Naive thymus-derived CD4-positive, alpha-beta T cell (primary cell): ENCODE results near the gene SLC4A5. TPM values are rescaled to one million over a fixed set of nuclear protein-coding genes. Genes with fewer than 3 reads are reported as not detected.

Experiments
- ATAC-seq: fragments of 150-1000 bp; cut with Tn5 transposase; 2 replicates; pipeline ENCODE4 v1.10.0; 2021; ENCODE audit warnings: mild to moderate bottlenecking, moderate library complexity
- CTCF ChIA-PET: fragments of 350-600 bp; sonication (Branson Sonifier 250); formaldehyde crosslinking; loops from one replicate; lab custom pipeline; 2021; ENCODE audit warnings: antibody characterized with exemption; lab: Charles Lee
- POLR2A ChIA-PET: fragments of 350-600 bp; sonication (Branson Sonifier 250); formaldehyde crosslinking; loops from one replicate; lab custom pipeline; 2021; ENCODE audit warnings: antibody characterized with exemption, inconsistent platforms; lab: Charles Lee
- DNase-seq, 9 donors: peaks; one replicate each; pipeline versions ENCODE4 v3.0.0 to v3.0.0-alpha.2; 2020 to 2022; ENCODE audit warnings: mixed read lengths in 1 of 9
- H3K27ac ChIP-seq: one replicate; pipeline ENCODE4 v1.7.0; 2013; ENCODE audit warnings: mild to moderate bottlenecking, low read depth, low read length, moderate library complexity
- H3K27me3 ChIP-seq, 2 donors: one replicate each; pipeline ENCODE4 v1.7.0; 2013; ENCODE audit warnings: low read length in 2 of 2, mild to moderate bottlenecking in 2 of 2, moderate library complexity in 2 of 2; ENCODE audit not compliant: control insufficient read depth in 2 of 2, insufficient read depth in 2 of 2
- H3K36me3 ChIP-seq, 3 experiments: 1 replicate in 2 of 3; 2 replicates in 1 of 3; pipeline ENCODE4 v1.7.0; 2013; ENCODE audit warnings: low read length in 3 of 3, mild to moderate bottlenecking in 3 of 3, moderate library complexity in 1 of 3; ENCODE audit not compliant: insufficient read depth in 3 of 3, control insufficient read depth in 2 of 3
- H3K4me1 ChIP-seq, 2 donors: one replicate each; pipeline ENCODE4 v1.7.0; 2013; ENCODE audit warnings: low read length in 2 of 2, mild to moderate bottlenecking in 2 of 2, moderate library complexity in 1 of 2; ENCODE audit not compliant: control insufficient read depth in 2 of 2, insufficient read depth in 2 of 2
- H3K4me3 ChIP-seq: 2 replicates; pipeline ENCODE4 v1.7.0; 2013; ENCODE audit warnings: mild to moderate bottlenecking, low read length
- H3K9me3 ChIP-seq, 3 experiments: 1 replicate in 2 of 3; 2 replicates in 1 of 3; pipeline ENCODE4 v1.7.0; 2013; ENCODE audit warnings: low read length in 3 of 3; ENCODE audit not compliant: control insufficient read depth in 2 of 3
- H3K27ac Mint-ChIP-seq, 9 donors: one replicate each; pipeline ENCODE4 v1.8.0; 2020 to 2022; ENCODE audit warnings: mixed read lengths in 9 of 9, mild to moderate bottlenecking in 8 of 9, moderate library complexity in 5 of 9, inconsistent platforms in 2 of 9
- H3K27me3 Mint-ChIP-seq, 5 donors: one replicate each; pipeline ENCODE4 v1.8.0; 2021 to 2022; ENCODE audit warnings: mixed read lengths in 5 of 5, mild to moderate bottlenecking in 1 of 5
- H3K36me3 Mint-ChIP-seq, 5 donors: one replicate each; pipeline ENCODE4 v1.8.0; 2020 to 2022; ENCODE audit warnings: mixed read lengths in 5 of 5, mild to moderate bottlenecking in 3 of 5, inconsistent platforms in 1 of 5
- H3K4me1 Mint-ChIP-seq, 7 donors: one replicate each; pipeline ENCODE4 v1.8.0; 2020 to 2022; ENCODE audit warnings: mixed read lengths in 7 of 7, mild to moderate bottlenecking in 3 of 7, inconsistent platforms in 1 of 7
- H3K4me3 Mint-ChIP-seq, 10 donors: one replicate each; pipeline ENCODE4 v1.8.0; 2020 to 2022; ENCODE audit warnings: mild to moderate bottlenecking in 10 of 10, mixed read lengths in 10 of 10, moderate library complexity in 6 of 10, inconsistent platforms in 2 of 10
- H3K9me3 Mint-ChIP-seq, 11 donors: one replicate each; pipeline ENCODE4 v1.8.0; 2020 to 2022; ENCODE audit warnings: mixed read lengths in 11 of 11, mild to moderate bottlenecking in 4 of 11, inconsistent platforms in 1 of 11, moderate library complexity in 1 of 11
- intact Hi-C, 2 donors: fragments of 100-400 bp; cut with micrococcal nuclease; formaldehyde crosslinking; loops; one replicate each; pipeline ENCODE4 v1.15.1; 2023
- polyA plus RNA-seq, 2 donors: library from polyadenylated mRNA; unstranded; fragments of 300-500 nt; fragmentation: Illumina TruSeq; gene quantifications; one replicate each; pipeline ENCODE4 v1.2.3, GENCODE V29; 2021
- total RNA-seq, 6 experiments: library from RNA in 5 of 6; stranded (reverse) in 5 of 6; gene quantifications; 1 replicate in 5 of 6; 2 replicates in 1 of 6; pipeline ENCODE4 v1.2.3 and lab custom pipeline; 2021 to 2026

Gene SLC4A5
- total and polyA plus RNA-seq, 7 experiments from 2014 or later = 0.59 to 20.8 (median 14.8) TPM

- Histone ChIP-seq H3K27ac (no peak overlapping the region), H3K9me3 (no peaks in the 10 kb centered on the region), H3K36me3 (peaks cover 0 to 15% (median 6%) of the 10 kb centered on the region in 3 experiments), H3K27me3 (no peaks in the 10 kb centered on the region), H3K4me1 (peaks cover 29 to 45% of the 10 kb centered on the region in 2 donors), H3K4me3 (no peak overlapping the region)
- Mint-ChIP-seq H3K9me3 (peaks cover 0 to 2% (median 0%) of the 10 kb centered on the region in 11 donors), H3K27me3 (no peaks in the 10 kb centered on the region), H3K4me3 (peak overlapping the region in 3 of 10 donors; percentile 13 to 90 (median 17)), H3K4me1 (peaks cover 35 to 86% (median 51%) of the 10 kb centered on the region in 7 donors), H3K27ac (peak overlapping the region in 7 of 9 donors; percentile 35 to 98 (median 94)), H3K36me3 (peaks cover 0 to 42% (median 6%) of the 10 kb centered on the region in 5 donors)
- no peak for ATAC-seq
- CTCF ChIA-PET = interaction anchor here (1.1 kb wide), 1 partner anchor 26 kb away, joined by 3 read pairs; the partner anchor contains the start of gene MOB1A
- no peak for DNase-seq
- POLR2A ChIA-PET = interaction anchor here (0.6 to 3.3 kb wide), 5 partner anchors 9 to 971 kb away, joined by 3 to 29 read pairs (median 3); partner anchors contain the start of genes MOB1A and PRADC1
- intact Hi-C loops = no loop called here
Observed at GRCh38 chr2:74204436-74204835, 138.8 kb downstream of the SLC4A5 start.

DNA sequence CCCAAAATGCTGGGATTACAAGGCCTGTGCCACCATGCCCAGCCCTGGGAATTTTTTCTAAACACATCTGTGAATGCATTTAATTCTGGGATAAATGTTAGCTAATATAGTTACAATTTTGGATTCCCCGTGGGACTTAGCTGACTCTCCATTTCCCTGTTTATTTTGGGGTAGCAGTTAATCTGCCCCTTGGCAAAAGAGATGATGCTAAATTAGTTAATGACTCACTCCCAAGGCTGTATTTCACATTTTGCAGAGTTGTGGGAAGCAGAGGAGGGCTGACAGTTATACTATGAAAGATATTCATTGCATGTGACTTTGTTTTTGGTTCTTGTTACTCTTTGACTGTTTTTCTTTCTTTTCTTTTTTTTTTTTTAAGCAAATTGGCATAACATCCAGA, 141.6 kb downstream of the SLC4A5 start:
- H3K4me3 Mint-ChIP-seq = peak overlapping the region in 2 of 10 donors; percentile 42 to 96
- H3K4me1 ChIP-seq = peaks cover 31 to 35% of the 10 kb centered on the region in 2 donors
- no peaks in the 10 kb centered on the region for H3K9me3 ChIP-seq

GRCh38 chr2:74201196-74201595, 142.0 kb downstream of the SLC4A5 start:
- CTCF ChIA-PET = interaction anchor here (0.5 to 0.7 kb wide), 3 partner anchors 23 to 377 kb away, joined by 3 to 4 read pairs (median 3); partner anchors contain the start of gene MOB1A
- no peaks in the 10 kb centered on the region for H3K27me3 ChIP-seq
- H3K4me3 ChIP-seq = no peak overlapping the region
- intact Hi-C loops = no loop called here
- DNase-seq (no peak), ATAC-seq (no peak)
- Mint-ChIP-seq H3K27me3 (no peaks in the 10 kb centered on the region), H3K36me3 (peaks cover 0 to 26% (median 0%) of the 10 kb centered on the region in 5 donors), H3K4me3 (peak overlapping the region in 4 of 10 donors; percentile 29 to 96 (median 65)), H3K4me1 (peaks cover 42 to 76% (median 53%) of the 10 kb centered on the region in 7 donors), H3K9me3 (peaks cover 0 to 2% (median 0%) of the 10 kb centered on the region in 11 donors), H3K27ac (peak overlapping the region in 4 of 9 donors; percentile 36 to 70 (median 56))
- no peaks in the 10 kb centered on the region for H3K36me3 ChIP-seq
- H3K9me3 ChIP-seq = no peaks in the 10 kb centered on the region
- peaks cover 27 to 31% of the 10 kb centered on the region in 2 donors for H3K4me1 ChIP-seq
- POLR2A ChIA-PET = interaction anchor here (0.6 to 6.0 kb wide), 2 partner anchors 9 to 22 kb away, joined by 4 to 60 read pairs; partner anchors contain the start of gene MOB1A
- H3K27ac ChIP-seq = no peak overlapping the region

More for the DNA sequence above, 141.6 kb downstream of the SLC4A5 start:
- Mint-ChIP-seq H3K9me3 (peaks cover 0 to 2% (median 0%) of the 10 kb centered on the region in 11 donors), H3K36me3 (peaks cover 0 to 29% (median 0%) of the 10 kb centered on the region in 5 donors), H3K4me1 (peaks cover 46 to 80% (median 56%) of the 10 kb centered on the region in 7 donors), H3K27me3 (no peaks in the 10 kb centered on the region), H3K27ac (peak overlapping the region in 3 of 9 donors; percentile 36 to 70 (median 41))
- ATAC-seq = no peak
- ChIA-PET POLR2A (interaction anchor here (1.0 to 6.0 kb wide), 3 partner anchors 10 to 282 kb away, joined by 3 to 60 read pairs (median 4); partner anchors contain the start of genes CCDC142, MOB1A and TTC31), CTCF (interaction anchor here (0.5 to 0.7 kb wide), 2 partner anchors 23 to 377 kb away, joined by 3 read pairs; partner anchors contain the start of gene MOB1A)
- no peak overlapping the region for H3K27ac ChIP-seq
- intact Hi-C loops = no loop called here
- H3K4me3 ChIP-seq = no peak overlapping the region
- no peak for DNase-seq
- no peaks in the 10 kb centered on the region for H3K36me3 ChIP-seq
- H3K27me3 ChIP-seq = no peaks in the 10 kb centered on the region

- H3K27me3 Mint-ChIP-seq = no peaks in the 10 kb centered on the region
- Histone ChIP-seq H3K4me1 (peaks cover 14 to 18% of the 10 kb centered on the region in 2 donors), H3K9me3 (no peaks in the 10 kb centered on the region), H3K27ac (peak overlapping the region; percentile 88), H3K36me3 (no peaks in the 10 kb centered on the region), H3K4me3 (peak overlapping the region; percentile 65), H3K27me3 (no peaks in the 10 kb centered on the region)
- peaks cover 0 to 21% (median 0%) of the 10 kb centered on the region in 5 donors for H3K36me3 Mint-ChIP-seq
- no peak for ATAC-seq
- peak overlapping the region; percentile 84 to 98 (median 97) for H3K27ac Mint-ChIP-seq
- H3K9me3 Mint-ChIP-seq = peaks cover 0 to 2% (median 0%) of the 10 kb centered on the region in 11 donors
- peaks cover 31 to 62% (median 40%) of the 10 kb centered on the region in 7 donors for H3K4me1 Mint-ChIP-seq
- intact Hi-C loops = loop anchor here (2.0 to 10.0 kb wide), 10 partner anchors 51 to 635 kb away; partner anchors contain the start of genes DGUOK (in 2 of the 2), AUP1 (in 1 of the 2), C2orf81 (in 1 of the 2) and DQX1 (in 1 of the 2)
- peak in 1 of 9 donors; percentile 52 for DNase-seq
- H3K4me3 Mint-ChIP-seq = peak overlapping the region; percentile 90 to 100 (median 96)
- ChIA-PET CTCF (interaction anchor here (0.7 to 3.0 kb wide), 3 partner anchors 11 to 80 kb away, joined by 4 to 24 read pairs (median 5); partner anchors contain the start of gene MOB1A), POLR2A (interaction anchor here (0.6 to 6.0 kb wide), 8 partner anchors 8 to 373 kb away, joined by 3 to 60 read pairs (median 4); partner anchors contain the start of gene MOB1A)
Observed at GRCh38 chr2:74199871-74200305, 143.3 kb downstream of the SLC4A5 start.

DNA sequence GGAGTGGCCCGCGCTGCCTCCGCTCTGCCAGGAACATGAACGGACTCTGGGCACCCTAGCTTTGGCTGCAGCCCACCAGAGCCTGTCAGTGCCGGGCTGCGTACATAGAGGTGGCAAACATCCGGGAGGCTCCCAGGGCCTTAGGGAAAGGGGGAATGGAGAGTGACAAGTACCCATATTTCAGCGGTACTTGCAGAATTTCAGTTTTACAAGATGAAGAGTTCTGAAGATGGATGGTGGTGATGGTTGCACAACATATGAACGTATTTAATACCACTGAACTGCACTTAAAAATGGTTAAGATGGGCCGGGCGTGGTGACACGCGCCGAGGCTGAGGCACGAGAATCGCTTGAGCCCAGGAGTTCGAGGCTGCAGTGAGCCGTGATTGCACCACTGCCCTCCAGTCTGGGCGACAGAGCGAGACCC, 143.9 kb downstream of the SLC4A5 start:
- peaks cover 0 to 17% (median 0%) of the 10 kb centered on the region in 5 donors for H3K36me3 Mint-ChIP-seq
- peak in 1 of 9 donors; percentile 18 for DNase-seq

More for the DNA sequence above, 143.9 kb downstream of the SLC4A5 start:
- Mint-ChIP-seq H3K9me3 (peaks cover 0 to 2% (median 0%) of the 10 kb centered on the region in 11 donors), H3K4me3 (peak overlapping the region; percentile 90 to 100 (median 96)), H3K4me1 (peaks cover 29 to 56% (median 37%) of the 10 kb centered on the region in 7 donors), H3K27ac (peak overlapping the region; percentile 84 to 98 (median 97)), H3K27me3 (no peaks in the 10 kb centered on the region)
- peaks cover 13 to 16% of the 10 kb centered on the region in 2 donors for H3K4me1 ChIP-seq
- intact Hi-C loops = loop anchor here (2.0 to 10.0 kb wide), 10 partner anchors 50 to 636 kb away; partner anchors contain the start of genes DGUOK (in 2 of the 2), AUP1 (in 1 of the 2), C2orf81 (in 1 of the 2) and DQX1 (in 1 of the 2)
- ChIA-PET CTCF (interaction anchor here (1.2 to 3.0 kb wide), 3 partner anchors 11 to 20 kb away, joined by 3 to 24 read pairs (median 5); partner anchors contain the start of gene MOB1A), POLR2A (interaction anchor here (0.7 to 6.0 kb wide), 9 partner anchors 9 to 372 kb away, joined by 3 to 60 read pairs (median 4); partner anchors contain the start of genes BOLA3 and MOB1A)
- no peaks in the 10 kb centered on the region for H3K27me3 ChIP-seq
- no peak for ATAC-seq
- no peaks in the 10 kb centered on the region for H3K36me3 ChIP-seq
- no peaks in the 10 kb centered on the region for H3K9me3 ChIP-seq
- peak overlapping the region; percentile 88 for H3K27ac ChIP-seq
- peak overlapping the region; percentile 65 for H3K4me3 ChIP-seq
